Uterus (tissue), 4 donors: ENCODE results near the gene CPSF7. TPM values are rescaled to one million over a fixed set of nuclear protein-coding genes. Genes with fewer than 3 reads are reported as not detected.

Source experiments
- DNase-seq, 2 donors: peaks; one replicate each; pipeline ENCODE4 v3.0.0-alpha.2; 2019 to 2020
- H3K27ac ChIP-seq, 2 donors: fragments of 200-600 bp; sonication (generic); 1 replicate in 1 of 2; 2 replicates in 1 of 2; pipeline ENCODE4 v1.5.1; 2016 to 2018
- H3K27me3 ChIP-seq, 2 donors: fragments of 200-600 bp; sonication (generic); one replicate each; pipeline ENCODE4 v1.5.1; 2018 to 2019; ENCODE audit warnings: control low read depth in 1 of 2
- H3K36me3 ChIP-seq, 2 donors: fragments of 200-600 bp; sonication (generic); one replicate each; pipeline ENCODE4 v1.5.1; 2019; ENCODE audit warnings: control low read depth in 1 of 2
- H3K4me1 ChIP-seq, 2 donors: fragments of 200-600 bp; sonication (generic); one replicate each; pipeline ENCODE4 v1.5.1; 2018 to 2019; ENCODE audit warnings: control low read depth in 1 of 2
- H3K4me3 ChIP-seq, 2 donors: fragments of 200-600 bp; sonication (generic); 1 replicate in 1 of 2; 2 replicates in 1 of 2; pipeline ENCODE4 v1.5.1; 2018 to 2019; ENCODE audit warnings: mild to moderate bottlenecking in 1 of 2
- H3K9me3 ChIP-seq, 2 donors: fragments of 200-600 bp; sonication (generic); one replicate each; pipeline ENCODE4 v1.5.1; 2019; ENCODE audit warnings: control low read depth in 1 of 2
- POLR2A ChIP-seq, 2 donors: fragments of 450-650 bp; IDR thresholded peaks; one replicate each; pipeline ENCODE4 v1.6.1; 2016; ENCODE audit warnings: antibody characterized with exemption in 2 of 2, mild to moderate bottlenecking in 1 of 2, moderate library complexity in 1 of 2
- intact Hi-C: fragments of 100-400 bp; cut with DNase I; formaldehyde crosslinking; loops from one replicate; pipeline ENCODE4 v1.15.1; 2023; ENCODE audit warnings: low total_unique reads
- total RNA-seq, 4 donors: library from RNA; depleted of rRNA in 3 of 4; stranded (reverse); fragments of >200 nt in 3 of 4; gene quantifications; one replicate each; pipeline versions ENCODE4 v1.1.0 to v1.2.4, GENCODE V29; 2014 to 2023
- TF ChIP-seq, protein P1 (sequence below), 4 experiments: fragments of 200-600 bp in 2 of 4; fragments of 450-650 bp in 2 of 4; sonication (generic) in 2 of 4; IDR thresholded peaks; one replicate each; pipeline ENCODE4 v1.5.1; 2016 to 2019; ENCODE audit warnings: antibody characterized with exemption in 4 of 4, mild to moderate bottlenecking in 2 of 4, moderate library complexity in 1 of 4
- donor health status: DM: yes; HTN: yes; CAD: no.

Gene CPSF7
- total RNA-seq, 4 donors from 2014 or later, result 30.0 to 122 (median 56.5) TPM

DNA sequence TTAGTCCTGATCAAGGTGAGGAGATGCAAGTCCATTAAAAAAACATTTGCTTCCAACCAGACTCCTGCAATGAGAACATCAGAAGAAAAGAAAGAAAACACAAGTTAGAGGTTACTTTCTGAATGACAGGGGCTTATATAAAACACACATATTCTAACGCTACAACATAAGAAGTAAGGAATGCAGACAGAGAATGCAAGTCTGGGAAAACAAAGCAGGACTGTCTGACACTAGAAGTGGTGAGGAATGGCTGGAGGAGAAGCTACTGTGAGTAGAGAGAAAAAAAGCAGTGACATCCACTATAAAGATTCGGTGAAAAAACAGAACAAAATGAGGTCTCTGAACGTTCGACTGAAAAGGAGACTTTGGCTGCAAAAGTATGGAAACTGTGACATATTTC is 25.1 kb downstream of the CPSF7 start:
- H3K9me3 ChIP-seq, result no peaks in the 10 kb centered on the region
- H3K27me3 ChIP-seq, result no peaks in the 10 kb centered on the region
- no peak overlapping the region for H3K27ac ChIP-seq
- H3K4me1 ChIP-seq, result no peaks in the 10 kb centered on the region
- no peak for DNase-seq
- intact Hi-C loops, result no loop called here
- H3K4me3 ChIP-seq, result no peak overlapping the region
- TF ChIP-seq, protein P1, sequence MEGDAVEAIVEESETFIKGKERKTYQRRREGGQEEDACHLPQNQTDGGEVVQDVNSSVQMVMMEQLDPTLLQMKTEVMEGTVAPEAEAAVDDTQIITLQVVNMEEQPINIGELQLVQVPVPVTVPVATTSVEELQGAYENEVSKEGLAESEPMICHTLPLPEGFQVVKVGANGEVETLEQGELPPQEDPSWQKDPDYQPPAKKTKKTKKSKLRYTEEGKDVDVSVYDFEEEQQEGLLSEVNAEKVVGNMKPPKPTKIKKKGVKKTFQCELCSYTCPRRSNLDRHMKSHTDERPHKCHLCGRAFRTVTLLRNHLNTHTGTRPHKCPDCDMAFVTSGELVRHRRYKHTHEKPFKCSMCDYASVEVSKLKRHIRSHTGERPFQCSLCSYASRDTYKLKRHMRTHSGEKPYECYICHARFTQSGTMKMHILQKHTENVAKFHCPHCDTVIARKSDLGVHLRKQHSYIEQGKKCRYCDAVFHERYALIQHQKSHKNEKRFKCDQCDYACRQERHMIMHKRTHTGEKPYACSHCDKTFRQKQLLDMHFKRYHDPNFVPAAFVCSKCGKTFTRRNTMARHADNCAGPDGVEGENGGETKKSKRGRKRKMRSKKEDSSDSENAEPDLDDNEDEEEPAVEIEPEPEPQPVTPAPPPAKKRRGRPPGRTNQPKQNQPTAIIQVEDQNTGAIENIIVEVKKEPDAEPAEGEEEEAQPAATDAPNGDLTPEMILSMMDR (IDR thresholded peaks at IDR 0.05), result no peak
- TF ChIP-seq POLR2A (IDR thresholded peaks at IDR 0.05), result no peak
- H3K36me3 ChIP-seq, result no peaks in the 10 kb centered on the region

GRCh38 chr11:61404103-61404502 is 25.7 kb downstream of the CPSF7 start:
- no peak for TF ChIP-seq POLR2A (IDR thresholded peaks at IDR 0.05)
- TF ChIP-seq, protein P1 (IDR thresholded peaks at IDR 0.05), result no peak
- no peaks in the 10 kb centered on the region for H3K27me3 ChIP-seq
- intact Hi-C loops, result no loop called here
- H3K27ac ChIP-seq, result no peak overlapping the region
- DNase-seq, result no peak
- H3K9me3 ChIP-seq, result no peaks in the 10 kb centered on the region
- H3K36me3 ChIP-seq, result no peaks in the 10 kb centered on the region
- H3K4me1 ChIP-seq, result no peaks in the 10 kb centered on the region
- no peak overlapping the region for H3K4me3 ChIP-seq

- H3K36me3 ChIP-seq, result no peaks in the 10 kb centered on the region
- no peaks in the 10 kb centered on the region for H3K4me1 ChIP-seq
- no peak for TF ChIP-seq POLR2A (IDR thresholded peaks at IDR 0.05)
- TF ChIP-seq, protein P1 (IDR thresholded peaks at IDR 0.05), result no peak
- intact Hi-C loops, result no loop called here
- no peak overlapping the region for H3K27ac ChIP-seq
- H3K4me3 ChIP-seq, result no peak overlapping the region
- no peak for DNase-seq
- no peaks in the 10 kb centered on the region for H3K27me3 ChIP-seq
- H3K9me3 ChIP-seq, result no peaks in the 10 kb centered on the region
Measured at GRCh38 chr11:61403658-61404057, 26.1 kb downstream of the CPSF7 start.

GRCh38 chr11:61401573-61401972 is 28.2 kb downstream of the CPSF7 start:
- H3K9me3 ChIP-seq, result no peaks in the 10 kb centered on the region
- no peaks in the 10 kb centered on the region for H3K36me3 ChIP-seq
- no peaks in the 10 kb centered on the region for H3K4me1 ChIP-seq
- TF ChIP-seq, protein P1 (IDR thresholded peaks at IDR 0.05), result no peak
- no peak for TF ChIP-seq POLR2A (IDR thresholded peaks at IDR 0.05)
- H3K27me3 ChIP-seq, result no peaks in the 10 kb centered on the region
- no peak overlapping the region for H3K27ac ChIP-seq
- no peak for DNase-seq
- intact Hi-C loops, result no loop called here
- no peak overlapping the region for H3K4me3 ChIP-seq

GRCh38 chr11:61401173-61401572 is 28.6 kb downstream of the CPSF7 start:
- TF ChIP-seq POLR2A (IDR thresholded peaks at IDR 0.05), result no peak
- TF ChIP-seq, protein P1 (IDR thresholded peaks at IDR 0.05), result no peak
- H3K27me3 ChIP-seq, result no peaks in the 10 kb centered on the region
- no peaks in the 10 kb centered on the region for H3K9me3 ChIP-seq
- no peaks in the 10 kb centered on the region for H3K4me1 ChIP-seq
- intact Hi-C loops, result no loop called here
- no peak overlapping the region for H3K4me3 ChIP-seq
- no peaks in the 10 kb centered on the region for H3K36me3 ChIP-seq
- no peak overlapping the region for H3K27ac ChIP-seq
- DNase-seq, result no peak
